ENCODE measurements around the gene CLEC5A. TPM values are rescaled to one million over a fixed set of nuclear protein-coding genes. Genes with fewer than 3 reads are reported as not detected.

CLEC5A gene
- 0.64 TPM for total RNA-seq

DNA sequence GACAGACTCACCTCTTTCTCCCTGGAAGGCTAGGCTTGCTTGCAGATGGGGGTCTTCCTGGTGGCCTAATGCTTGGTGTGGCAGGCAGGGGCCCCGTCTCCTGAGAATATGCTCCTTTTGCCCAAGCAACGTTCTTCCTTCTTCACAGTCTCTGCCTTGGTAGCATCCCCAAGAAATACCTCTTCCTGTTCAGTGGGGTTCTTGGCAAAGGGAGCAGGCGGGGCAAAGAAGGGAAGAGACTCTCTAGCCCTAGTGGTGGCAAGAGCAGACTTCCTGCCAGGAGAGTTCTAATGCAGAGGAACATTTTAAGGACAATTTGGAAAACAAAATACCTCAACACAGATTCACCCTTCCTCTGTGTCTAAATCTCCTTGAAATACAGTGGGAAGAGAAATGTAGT is at the start of gene CLEC5A:
TSS of gene CLEC5A (minus strand) at position 179 of the 400 bp plus-strand sequence. CDS start 682 bp downstream, outside the sequence.
- Histone ChIP-seq H3K4me3 (no peak within 1 kb of the TSS), H3K9me3 (no peaks in the 10 kb centered on the region), H3K4me1 (no peaks in the 10 kb centered on the region), H3K27ac (no peak within 1 kb of the TSS), H3K27me3 (no peaks in the 10 kb centered on the region), H3K36me3 (no peaks in the 10 kb centered on the region)
- DNase-seq (ENCODE audit: low spot score in 2 of 2), result no peak
- TF ChIP-seq, protein P1, sequence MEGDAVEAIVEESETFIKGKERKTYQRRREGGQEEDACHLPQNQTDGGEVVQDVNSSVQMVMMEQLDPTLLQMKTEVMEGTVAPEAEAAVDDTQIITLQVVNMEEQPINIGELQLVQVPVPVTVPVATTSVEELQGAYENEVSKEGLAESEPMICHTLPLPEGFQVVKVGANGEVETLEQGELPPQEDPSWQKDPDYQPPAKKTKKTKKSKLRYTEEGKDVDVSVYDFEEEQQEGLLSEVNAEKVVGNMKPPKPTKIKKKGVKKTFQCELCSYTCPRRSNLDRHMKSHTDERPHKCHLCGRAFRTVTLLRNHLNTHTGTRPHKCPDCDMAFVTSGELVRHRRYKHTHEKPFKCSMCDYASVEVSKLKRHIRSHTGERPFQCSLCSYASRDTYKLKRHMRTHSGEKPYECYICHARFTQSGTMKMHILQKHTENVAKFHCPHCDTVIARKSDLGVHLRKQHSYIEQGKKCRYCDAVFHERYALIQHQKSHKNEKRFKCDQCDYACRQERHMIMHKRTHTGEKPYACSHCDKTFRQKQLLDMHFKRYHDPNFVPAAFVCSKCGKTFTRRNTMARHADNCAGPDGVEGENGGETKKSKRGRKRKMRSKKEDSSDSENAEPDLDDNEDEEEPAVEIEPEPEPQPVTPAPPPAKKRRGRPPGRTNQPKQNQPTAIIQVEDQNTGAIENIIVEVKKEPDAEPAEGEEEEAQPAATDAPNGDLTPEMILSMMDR (IDR thresholded peaks at IDR 0.05), result no peak
- intact Hi-C loops (cut with DNase I), result no loop called here

DNA sequence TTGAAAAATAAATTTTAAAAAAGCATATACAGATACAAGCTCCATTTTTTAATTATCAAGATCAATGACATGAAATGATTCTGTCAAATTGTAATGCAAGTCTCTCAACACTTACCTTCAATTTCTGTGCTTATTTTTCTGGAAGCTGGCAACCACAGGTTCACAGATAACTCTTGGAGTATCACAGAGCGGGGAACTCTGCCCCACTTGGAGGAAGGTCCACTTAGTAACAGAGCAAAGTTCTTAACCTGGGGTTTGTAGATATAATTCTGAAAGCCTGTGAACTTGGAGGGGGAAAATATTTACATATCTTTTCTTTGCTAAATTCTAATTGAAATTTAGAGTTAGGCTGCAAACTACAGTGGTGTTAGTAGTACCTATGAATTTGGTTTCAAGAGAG is 46.6 kb upstream of the CLEC5A start:
- TF ChIP-seq, protein P1 (IDR thresholded peaks at IDR 0.05), result no peak
- Histone ChIP-seq H3K27ac (no peak overlapping the region), H3K4me1 (no peaks in the 10 kb centered on the region), H3K27me3 (no peaks in the 10 kb centered on the region), H3K4me3 (no peak overlapping the region), H3K9me3 (no peaks in the 10 kb centered on the region), H3K36me3 (no peaks in the 10 kb centered on the region)
- no peak for DNase-seq (ENCODE audit: low spot score in 2 of 2)
- intact Hi-C loops (cut with DNase I), result no loop called here

DNA sequence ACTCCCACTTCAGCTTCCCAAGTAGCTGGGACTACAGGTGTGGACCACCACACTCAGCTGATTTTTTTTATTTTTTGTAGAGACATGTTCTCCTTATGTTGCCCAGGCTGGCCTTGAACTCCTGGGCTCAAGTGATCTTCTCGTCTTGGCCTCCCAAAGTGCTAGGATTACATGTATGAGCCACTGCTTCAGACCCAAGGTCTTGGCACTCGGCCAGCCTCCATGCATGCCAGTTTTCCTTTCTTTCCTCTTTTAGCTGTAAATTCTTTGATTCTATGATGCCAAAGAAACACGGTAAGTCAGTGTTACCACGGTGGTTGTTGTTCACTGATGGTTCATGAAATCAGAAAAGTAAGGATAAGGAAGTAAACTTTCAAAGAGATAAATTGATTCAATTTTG is 45.9 kb upstream of the CLEC5A start:
- DNase-seq (ENCODE audit: low spot score in 2 of 2), result no peak
- intact Hi-C loops (cut with DNase I), result no loop called here
- TF ChIP-seq, protein P1 (IDR thresholded peaks at IDR 0.05), result no peak
- no peaks in the 10 kb centered on the region for H3K36me3 ChIP-seq
- H3K4me3 ChIP-seq, result no peak overlapping the region
- H3K9me3 ChIP-seq, result no peaks in the 10 kb centered on the region
- no peaks in the 10 kb centered on the region for H3K27me3 ChIP-seq
- no peak overlapping the region for H3K27ac ChIP-seq
- H3K4me1 ChIP-seq, result no peaks in the 10 kb centered on the region

DNA sequence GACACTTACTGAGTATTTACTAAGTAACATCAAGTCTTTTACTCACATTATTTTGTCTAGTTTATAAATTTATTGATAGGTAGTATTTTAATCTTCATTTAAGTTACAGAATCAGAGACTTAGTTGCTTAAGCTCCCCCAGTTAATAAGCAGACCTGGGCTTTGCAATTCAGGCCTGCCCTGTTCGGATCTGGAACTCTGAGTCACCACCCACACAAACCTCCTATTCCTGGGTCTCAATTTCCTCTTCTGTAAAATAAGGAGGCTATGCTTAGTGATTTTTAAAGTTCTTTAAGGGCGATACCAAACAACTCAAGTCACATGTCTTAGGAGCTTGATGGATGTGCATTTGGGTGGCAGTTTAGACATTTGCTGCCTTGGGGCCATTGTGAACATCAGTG is 45.4 kb upstream of the CLEC5A start:
- no peaks in the 10 kb centered on the region for H3K36me3 ChIP-seq
- no peak overlapping the region for H3K27ac ChIP-seq
- intact Hi-C loops (cut with DNase I), result no loop called here
- H3K4me3 ChIP-seq, result no peak overlapping the region
- no peaks in the 10 kb centered on the region for H3K27me3 ChIP-seq
- no peaks in the 10 kb centered on the region for H3K4me1 ChIP-seq
- no peak for DNase-seq (ENCODE audit: low spot score in 2 of 2)
- TF ChIP-seq, protein P1 (IDR thresholded peaks at IDR 0.05), result no peak
- no peaks in the 10 kb centered on the region for H3K9me3 ChIP-seq

DNA sequence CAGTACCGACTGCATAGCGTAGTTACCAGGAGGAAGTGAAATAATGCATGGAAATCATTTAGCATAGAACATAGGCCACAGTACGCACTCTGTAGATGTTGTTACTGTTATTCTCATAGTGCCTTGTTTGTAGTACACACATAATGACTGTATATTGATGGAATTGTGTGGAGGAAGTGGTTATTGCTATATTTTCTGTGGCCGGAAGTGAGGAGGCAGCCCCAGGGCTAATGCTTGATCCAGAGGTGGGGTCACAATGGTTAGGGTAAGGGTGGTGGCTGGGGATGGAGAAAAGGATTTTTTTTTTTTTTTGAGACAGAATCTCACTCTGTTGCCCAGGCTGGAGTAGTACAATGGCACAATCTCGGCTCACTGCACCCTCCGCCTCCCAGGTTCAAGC is 44.4 kb upstream of the CLEC5A start:
- no peaks in the 10 kb centered on the region for H3K4me1 ChIP-seq
- TF ChIP-seq, protein P1 (IDR thresholded peaks at IDR 0.05), result no peak
- no peak overlapping the region for H3K27ac ChIP-seq
- DNase-seq (ENCODE audit: low spot score in 2 of 2), result no peak
- intact Hi-C loops (cut with DNase I), result no loop called here
- no peaks in the 10 kb centered on the region for H3K27me3 ChIP-seq
- H3K9me3 ChIP-seq, result no peaks in the 10 kb centered on the region
- no peak overlapping the region for H3K4me3 ChIP-seq
- H3K36me3 ChIP-seq, result no peaks in the 10 kb centered on the region

All from ascending aorta (tissue), 2 donors.